ENCODE results near the gene PLET1.

DNA sequence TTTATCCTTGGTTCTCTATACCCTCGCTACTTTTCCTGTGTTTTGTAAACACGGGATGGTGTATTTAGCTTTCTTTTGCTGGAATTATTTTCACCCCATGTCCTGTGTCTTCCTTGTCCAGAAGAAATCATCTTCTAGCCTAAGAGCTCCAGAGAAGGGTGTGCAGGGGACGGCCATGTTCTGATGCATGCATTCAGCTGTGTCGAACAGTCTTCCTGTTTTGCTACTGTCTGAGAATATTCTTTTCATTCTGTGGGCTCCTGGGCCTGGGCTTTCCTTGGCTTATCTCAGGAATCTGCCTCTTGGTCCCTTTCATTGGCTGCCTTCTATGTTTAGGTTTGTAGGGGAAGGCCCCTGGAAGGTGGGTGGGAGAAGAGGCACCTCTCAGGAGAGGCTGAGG is 10.6 kb upstream of the PLET1 start:
- TF ChIP-seq EZH2 (IDR thresholded peaks at IDR 0.05; ENCODE audit: low read length, missing control alignments): no peak
- TF ChIP-seq, protein P1, sequence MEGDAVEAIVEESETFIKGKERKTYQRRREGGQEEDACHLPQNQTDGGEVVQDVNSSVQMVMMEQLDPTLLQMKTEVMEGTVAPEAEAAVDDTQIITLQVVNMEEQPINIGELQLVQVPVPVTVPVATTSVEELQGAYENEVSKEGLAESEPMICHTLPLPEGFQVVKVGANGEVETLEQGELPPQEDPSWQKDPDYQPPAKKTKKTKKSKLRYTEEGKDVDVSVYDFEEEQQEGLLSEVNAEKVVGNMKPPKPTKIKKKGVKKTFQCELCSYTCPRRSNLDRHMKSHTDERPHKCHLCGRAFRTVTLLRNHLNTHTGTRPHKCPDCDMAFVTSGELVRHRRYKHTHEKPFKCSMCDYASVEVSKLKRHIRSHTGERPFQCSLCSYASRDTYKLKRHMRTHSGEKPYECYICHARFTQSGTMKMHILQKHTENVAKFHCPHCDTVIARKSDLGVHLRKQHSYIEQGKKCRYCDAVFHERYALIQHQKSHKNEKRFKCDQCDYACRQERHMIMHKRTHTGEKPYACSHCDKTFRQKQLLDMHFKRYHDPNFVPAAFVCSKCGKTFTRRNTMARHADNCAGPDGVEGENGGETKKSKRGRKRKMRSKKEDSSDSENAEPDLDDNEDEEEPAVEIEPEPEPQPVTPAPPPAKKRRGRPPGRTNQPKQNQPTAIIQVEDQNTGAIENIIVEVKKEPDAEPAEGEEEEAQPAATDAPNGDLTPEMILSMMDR (conservative IDR thresholded peaks at IDR 0.05 in 1 of 2, IDR thresholded peaks at IDR 0.05 in 1 of 2; ENCODE audit: low read depth in 1 of 2, low read length in 2 of 2): no peak

Data from fibroblast of lung (primary cell).